GM08714 (cell line): ENCODE results near the gene COG2.
"Not testable (repeated sequence)": the region's sequence is repeated elsewhere in the genome, so short reads cannot be mapped to it uniquely, and the experiment has no call there.

ENCODE experiments used
- H3K4me3 ChIP-seq: fragments of 200-500 bp; sonication (Bioruptor generic); 2 replicates; pipeline ENCODE4 v1.5.1; 2014; ENCODE audit warnings: mild to moderate bottlenecking, low read length, inconsistent platforms
- ZNF274 ChIP-seq: IDR thresholded peaks from 2 replicates; pipeline ENCODE4 v1.6.1; 2012; ENCODE audit warnings: mild to moderate bottlenecking, low read depth, low read length

The COG2 gene

DNA sequence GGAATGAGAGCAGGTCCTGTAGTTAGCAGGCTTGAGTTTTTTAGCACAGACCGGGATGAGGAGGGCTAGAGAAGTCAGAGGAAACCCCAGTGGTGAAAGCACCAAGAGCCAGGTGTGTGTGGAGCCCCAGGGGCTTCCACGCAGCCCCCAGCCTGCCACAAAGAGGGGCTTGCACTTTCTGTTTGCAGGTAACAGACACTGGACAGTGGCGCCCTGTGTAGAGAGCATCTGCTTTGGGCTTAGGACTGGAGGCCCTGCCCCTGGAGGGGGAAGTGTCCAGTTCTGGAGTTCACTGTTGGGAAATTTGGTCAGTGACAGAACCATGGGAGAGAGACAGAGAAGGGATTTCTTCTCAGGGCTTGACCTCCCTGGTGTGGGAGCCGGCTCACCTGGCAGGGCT, 52.2 kb downstream of the COG2 start:
- TF ChIP-seq ZNF274: no peak
- no peak overlapping the region for H3K4me3 ChIP-seq

DNA sequence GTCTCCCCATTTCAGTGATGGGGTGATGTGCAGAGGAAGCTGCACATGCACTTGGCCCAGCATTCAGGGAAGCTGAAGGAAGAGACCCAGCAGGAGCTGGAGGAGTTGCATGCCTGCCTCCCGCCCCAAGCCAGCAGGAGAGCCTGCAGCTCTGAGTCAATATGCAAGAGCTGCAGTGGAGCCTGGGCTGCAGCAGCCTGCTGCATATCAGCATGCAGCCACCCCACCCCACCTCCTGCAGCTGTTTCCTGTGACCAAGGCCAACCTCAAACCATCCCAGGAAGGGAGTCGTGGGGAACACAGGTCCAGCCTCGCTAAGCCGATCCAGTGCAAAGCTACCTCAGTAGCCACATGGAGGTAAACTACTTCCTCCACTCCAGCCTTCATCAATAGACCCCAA, 52.7 kb downstream of the COG2 start:
- no peak for TF ChIP-seq ZNF274
- H3K4me3 ChIP-seq: no peak overlapping the region

- no peak for TF ChIP-seq ZNF274
- no peak overlapping the region for H3K4me3 ChIP-seq
These were observed 53.9 kb downstream of the COG2 start for GRCh38 chr1:230696218-230696617.

DNA sequence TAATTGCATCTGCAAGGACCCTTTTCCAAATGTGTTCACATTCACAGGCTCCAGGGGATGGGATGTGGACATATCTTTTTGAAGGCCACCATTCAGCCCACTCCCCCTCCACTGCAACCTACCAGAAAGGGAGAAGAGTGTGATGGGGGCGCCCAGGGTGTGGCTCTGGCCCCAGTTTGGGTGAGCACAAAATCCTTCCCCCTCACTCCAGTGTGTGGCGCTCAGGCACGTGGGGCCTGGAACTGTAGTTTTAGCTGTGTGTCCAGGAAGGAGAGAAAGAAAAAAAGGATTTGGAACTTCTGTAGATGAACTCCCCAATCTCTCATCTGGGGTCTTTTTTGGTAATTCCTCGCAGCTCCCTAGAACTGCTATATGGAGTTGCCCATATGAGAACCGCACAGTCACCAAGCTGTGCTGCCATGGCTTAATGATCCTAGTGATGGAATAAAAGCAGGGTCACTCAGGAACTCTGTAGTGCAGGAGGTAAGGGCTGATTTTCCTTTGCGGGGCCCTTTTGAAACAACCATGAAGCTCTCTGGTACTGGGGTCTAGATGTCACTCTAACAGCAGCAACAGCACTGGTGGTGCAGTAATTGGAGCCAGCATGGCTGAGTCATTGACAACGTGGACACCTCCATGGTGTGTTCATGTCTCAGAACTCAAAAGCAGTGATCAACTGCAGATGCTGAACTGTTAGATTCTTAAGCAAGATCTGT, 54.6 kb downstream of the COG2 start:
- TF ChIP-seq ZNF274: no peak
- no peak overlapping the region for H3K4me3 ChIP-seq

DNA sequence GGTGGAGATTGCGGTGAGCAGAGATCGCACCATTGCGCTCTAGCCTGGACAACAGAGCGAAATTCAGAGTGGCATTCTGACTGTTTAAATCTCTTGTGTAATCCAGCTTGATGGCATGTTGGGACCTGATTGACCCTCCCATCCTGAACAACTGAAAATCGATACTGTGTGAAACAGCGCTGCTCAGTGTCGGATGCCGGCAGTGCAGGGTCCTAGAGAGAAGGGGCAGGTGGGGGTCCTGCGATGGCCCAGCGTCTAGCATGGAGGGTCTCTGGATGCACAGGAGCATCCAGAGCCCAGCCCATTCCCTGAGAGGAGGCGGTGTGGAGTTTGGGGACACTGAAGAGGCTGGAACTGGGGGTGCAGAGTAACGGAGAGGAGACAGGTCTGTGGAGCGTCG, 55.8 kb downstream of the COG2 start:
- H3K4me3 ChIP-seq: no peak overlapping the region
- TF ChIP-seq ZNF274: no peak

DNA sequence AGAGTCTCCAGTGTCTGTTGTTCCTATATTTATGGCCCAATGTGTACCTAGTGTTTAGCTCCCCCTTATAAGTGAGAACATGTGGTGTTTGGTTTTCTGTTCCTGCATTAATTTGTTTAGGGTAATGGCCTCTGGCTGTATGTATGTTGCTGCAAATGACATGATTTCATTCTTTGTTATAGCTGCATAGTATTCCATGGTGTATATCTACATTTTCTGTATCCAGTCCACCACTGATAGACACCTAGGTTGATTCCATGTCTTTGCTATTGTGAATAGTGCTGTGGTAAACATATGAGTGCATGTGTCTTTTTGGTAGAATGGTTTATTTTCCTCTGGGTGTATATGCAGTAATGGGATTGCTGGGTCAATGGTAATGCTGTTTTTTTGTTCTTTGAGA, 56.7 kb downstream of the COG2 start:
- H3K4me3 ChIP-seq: not testable (repeated sequence)

GRCh38 chr1:230699716-230700115, 57.4 kb downstream of the COG2 start:
- no peak overlapping the region for H3K4me3 ChIP-seq
- no peak for TF ChIP-seq ZNF274

- H3K4me3 ChIP-seq: no peak overlapping the region
- no peak for TF ChIP-seq ZNF274
These were observed 57.9 kb downstream of the COG2 start for GRCh38 chr1:230700132-230700531.

DNA sequence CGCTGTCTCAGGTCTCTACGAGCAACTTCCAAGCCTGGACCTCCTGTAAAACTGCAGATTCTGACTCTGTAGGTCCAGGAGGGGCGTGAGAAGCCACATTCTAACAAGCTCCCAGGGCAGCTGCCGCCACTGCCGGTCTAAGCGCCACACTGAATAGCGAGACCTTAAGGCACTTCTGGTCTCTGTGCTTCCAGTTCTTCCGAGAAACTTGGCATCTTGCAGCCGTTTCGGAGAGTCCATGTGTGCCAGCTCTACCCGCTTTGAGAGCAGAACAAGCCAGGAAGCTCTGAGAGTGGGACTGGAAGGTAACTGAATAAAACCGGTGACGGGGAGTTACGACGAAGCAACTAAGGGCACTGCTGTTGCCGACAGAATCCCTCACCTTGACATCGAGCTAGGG, 59.2 kb downstream of the COG2 start:
- no peak overlapping the region for H3K4me3 ChIP-seq
- no peak for TF ChIP-seq ZNF274

GRCh38 chr1:230701895-230702768, 59.9 kb downstream of the COG2 start:
- no peak overlapping the region for H3K4me3 ChIP-seq
- TF ChIP-seq ZNF274: no peak

GRCh38 chr1:230702934-230703678, 60.8 kb downstream of the COG2 start:
- H3K4me3 ChIP-seq: no peak overlapping the region
- no peak for TF ChIP-seq ZNF274

DNA sequence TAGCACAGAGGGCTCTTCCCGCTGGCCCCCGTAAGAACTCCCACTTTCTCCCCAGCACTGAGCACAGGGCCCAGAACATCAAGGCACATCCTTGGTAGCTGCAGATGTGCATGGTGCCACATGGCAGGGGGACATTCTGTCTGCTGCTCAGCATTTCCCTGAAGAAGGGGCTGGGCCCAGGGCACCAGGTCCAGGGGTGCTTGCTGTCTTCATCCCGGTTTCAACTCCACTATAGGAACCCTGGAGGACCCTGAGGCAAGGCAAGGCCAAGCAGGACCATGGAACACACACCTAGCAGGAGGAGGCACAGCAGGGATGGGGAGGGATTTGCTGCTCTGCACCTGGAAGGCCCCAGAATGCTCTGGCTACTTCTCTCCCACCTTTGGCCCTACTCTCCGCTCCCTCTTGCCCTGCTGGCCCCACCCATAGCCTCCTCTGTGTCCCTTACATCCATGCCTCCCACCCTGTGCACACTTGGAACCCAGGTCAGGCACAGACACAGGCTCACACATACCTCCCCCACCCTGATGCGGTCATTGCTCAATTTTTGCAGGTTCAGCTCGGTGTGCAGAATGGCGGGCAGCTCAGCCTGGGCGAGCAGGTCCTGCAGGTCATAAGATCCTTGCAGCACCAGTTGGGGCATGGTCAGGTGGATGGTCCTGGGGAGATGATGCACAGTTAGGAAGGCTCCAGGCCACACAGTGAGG, 61.6 kb downstream of the COG2 start:
- H3K4me3 ChIP-seq: no peak overlapping the region
- no peak for TF ChIP-seq ZNF274

- H3K4me3 ChIP-seq: no peak overlapping the region
- TF ChIP-seq ZNF274: no peak
These were observed 62.5 kb downstream of the COG2 start for GRCh38 chr1:230704830-230705229.

DNA sequence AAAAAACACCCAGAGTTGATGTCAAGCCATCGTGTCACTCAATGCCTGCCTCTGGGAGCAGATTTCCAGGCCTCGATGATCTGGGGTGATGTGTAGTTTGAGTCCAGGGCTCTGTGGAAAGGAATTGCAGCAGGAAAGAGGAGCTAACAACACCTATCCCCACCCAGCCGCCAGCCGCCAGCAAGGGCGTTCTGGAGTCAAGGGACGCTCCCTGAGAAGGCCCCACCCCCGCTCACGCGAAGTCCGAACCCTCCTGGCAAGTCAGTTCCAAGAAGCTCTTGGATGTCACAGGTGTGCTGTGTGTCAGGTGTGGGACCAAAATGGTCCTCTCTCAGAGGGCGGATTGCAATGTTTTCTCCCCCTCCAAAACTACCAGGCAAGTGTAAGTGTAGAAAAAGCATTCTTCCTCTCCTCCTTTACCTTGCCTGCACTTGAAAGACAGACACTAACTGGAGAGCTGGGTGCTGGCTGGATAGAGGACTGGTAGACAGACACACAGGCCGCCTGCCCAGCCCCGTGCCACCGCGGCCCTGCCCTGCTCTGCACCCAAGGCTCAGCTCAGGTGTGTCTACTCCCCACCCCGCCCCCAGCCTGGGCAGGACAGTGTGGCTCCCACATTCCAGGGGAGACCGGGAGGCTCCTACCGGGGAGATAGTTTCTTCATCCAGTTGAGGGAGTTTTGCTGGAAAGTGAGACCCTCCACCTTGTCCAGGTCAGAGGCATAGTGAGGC, 63.2 kb downstream of the COG2 start:
- no peak overlapping the region for H3K4me3 ChIP-seq
- no peak for TF ChIP-seq ZNF274
